WTC11 (cell line): ENCODE data around the gene SSC5D. TPM values are rescaled to one million over a fixed set of nuclear protein-coding genes. Genes with fewer than 3 reads are reported as not detected.

Experiments used
- AFF4 ChIP-seq: sonication (generic); formaldehyde crosslinking; IDR thresholded peaks from 2 replicates; pipeline ENCODE4 v1.8.1; 2023; ENCODE audit warnings: mild to moderate bottlenecking, missing genetic modification reagents, borderline replicate concordance
- MAX ChIP-seq: sonication (generic); formaldehyde crosslinking; IDR thresholded peaks from 2 replicates; pipeline ENCODE4 v1.8.0; 2022; ENCODE audit warnings: mild to moderate bottlenecking, missing genetic modification reagents
- RELA ChIP-seq: sonication (generic); formaldehyde crosslinking; IDR thresholded peaks from 2 replicates; pipeline ENCODE4 v1.8.1; 2022; ENCODE audit warnings: missing genetic modification reagents, mild to moderate bottlenecking, borderline replicate concordance
- ZNF121 ChIP-seq: sonication (generic); formaldehyde crosslinking; IDR thresholded peaks from 2 replicates; pipeline ENCODE4 v1.8.0; 2023; ENCODE audit warnings: missing genetic modification reagents
- ZNF263 ChIP-seq: sonication (generic); formaldehyde crosslinking; IDR thresholded peaks from 2 replicates; pipeline ENCODE4 v1.8.1; 2022; ENCODE audit warnings: low read depth, mild to moderate bottlenecking, moderate library complexity, missing genetic modification reagents
- total RNA-seq: library from RNA; stranded (reverse); gene quantifications from 3 replicates; pipeline ENCODE4 v1.2.3, GENCODE V29; 2021
- TF ChIP-seq, protein P1 (sequence below): sonication (generic); formaldehyde crosslinking; IDR thresholded peaks from 2 replicates; pipeline ENCODE4 v1.8.0; 2023; ENCODE audit warnings: missing genetic modification reagents, mild to moderate bottlenecking, borderline replicate concordance
- TF ChIP-seq, protein P2 (sequence below): fragments of 250-450 bp; sonication (Bioruptor Pico); IDR thresholded peaks from 2 replicates; pipeline ENCODE4 v1.8.0; 2021; ENCODE audit warnings: mild to moderate bottlenecking
- TF ChIP-seq, protein P3 (sequence below): fragments of 250-450 bp; sonication (Bioruptor Pico); IDR thresholded peaks from 2 replicates; pipeline ENCODE4 v1.9.0; 2021; ENCODE audit warnings: mild to moderate bottlenecking
- TF ChIP-seq, protein P4 (sequence below): sonication (generic); formaldehyde crosslinking; IDR thresholded peaks from 2 replicates; pipeline ENCODE4 v1.8.0; 2022; ENCODE audit warnings: mild to moderate bottlenecking, missing genetic modification reagents
- TF ChIP-seq, protein P5 (sequence below): sonication (generic); formaldehyde crosslinking; IDR thresholded peaks from 2 replicates; pipeline ENCODE4 v1.8.1; 2022; ENCODE audit warnings: missing genetic modification reagents, borderline replicate concordance
- TF ChIP-seq, protein P6 (sequence below): sonication (generic); formaldehyde crosslinking; IDR thresholded peaks from 2 replicates; pipeline ENCODE4 v1.8.1; 2023; ENCODE audit warnings: mild to moderate bottlenecking, missing genetic modification reagents

Gene SSC5D
- total RNA-seq, 1 experiment from 2014 or later = 2.9 TPM

- TF ChIP-seq ZNF263 (CRISPR knock-in tag) = no peak
- TF ChIP-seq, protein P1, sequence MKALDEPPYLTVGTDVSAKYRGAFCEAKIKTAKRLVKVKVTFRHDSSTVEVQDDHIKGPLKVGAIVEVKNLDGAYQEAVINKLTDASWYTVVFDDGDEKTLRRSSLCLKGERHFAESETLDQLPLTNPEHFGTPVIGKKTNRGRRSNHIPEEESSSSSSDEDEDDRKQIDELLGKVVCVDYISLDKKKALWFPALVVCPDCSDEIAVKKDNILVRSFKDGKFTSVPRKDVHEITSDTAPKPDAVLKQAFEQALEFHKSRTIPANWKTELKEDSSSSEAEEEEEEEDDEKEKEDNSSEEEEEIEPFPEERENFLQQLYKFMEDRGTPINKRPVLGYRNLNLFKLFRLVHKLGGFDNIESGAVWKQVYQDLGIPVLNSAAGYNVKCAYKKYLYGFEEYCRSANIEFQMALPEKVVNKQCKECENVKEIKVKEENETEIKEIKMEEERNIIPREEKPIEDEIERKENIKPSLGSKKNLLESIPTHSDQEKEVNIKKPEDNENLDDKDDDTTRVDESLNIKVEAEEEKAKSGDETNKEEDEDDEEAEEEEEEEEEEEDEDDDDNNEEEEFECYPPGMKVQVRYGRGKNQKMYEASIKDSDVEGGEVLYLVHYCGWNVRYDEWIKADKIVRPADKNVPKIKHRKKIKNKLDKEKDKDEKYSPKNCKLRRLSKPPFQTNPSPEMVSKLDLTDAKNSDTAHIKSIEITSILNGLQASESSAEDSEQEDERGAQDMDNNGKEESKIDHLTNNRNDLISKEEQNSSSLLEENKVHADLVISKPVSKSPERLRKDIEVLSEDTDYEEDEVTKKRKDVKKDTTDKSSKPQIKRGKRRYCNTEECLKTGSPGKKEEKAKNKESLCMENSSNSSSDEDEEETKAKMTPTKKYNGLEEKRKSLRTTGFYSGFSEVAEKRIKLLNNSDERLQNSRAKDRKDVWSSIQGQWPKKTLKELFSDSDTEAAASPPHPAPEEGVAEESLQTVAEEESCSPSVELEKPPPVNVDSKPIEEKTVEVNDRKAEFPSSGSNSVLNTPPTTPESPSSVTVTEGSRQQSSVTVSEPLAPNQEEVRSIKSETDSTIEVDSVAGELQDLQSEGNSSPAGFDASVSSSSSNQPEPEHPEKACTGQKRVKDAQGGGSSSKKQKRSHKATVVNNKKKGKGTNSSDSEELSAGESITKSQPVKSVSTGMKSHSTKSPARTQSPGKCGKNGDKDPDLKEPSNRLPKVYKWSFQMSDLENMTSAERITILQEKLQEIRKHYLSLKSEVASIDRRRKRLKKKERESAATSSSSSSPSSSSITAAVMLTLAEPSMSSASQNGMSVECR = no peak
- TF ChIP-seq, protein P2, sequence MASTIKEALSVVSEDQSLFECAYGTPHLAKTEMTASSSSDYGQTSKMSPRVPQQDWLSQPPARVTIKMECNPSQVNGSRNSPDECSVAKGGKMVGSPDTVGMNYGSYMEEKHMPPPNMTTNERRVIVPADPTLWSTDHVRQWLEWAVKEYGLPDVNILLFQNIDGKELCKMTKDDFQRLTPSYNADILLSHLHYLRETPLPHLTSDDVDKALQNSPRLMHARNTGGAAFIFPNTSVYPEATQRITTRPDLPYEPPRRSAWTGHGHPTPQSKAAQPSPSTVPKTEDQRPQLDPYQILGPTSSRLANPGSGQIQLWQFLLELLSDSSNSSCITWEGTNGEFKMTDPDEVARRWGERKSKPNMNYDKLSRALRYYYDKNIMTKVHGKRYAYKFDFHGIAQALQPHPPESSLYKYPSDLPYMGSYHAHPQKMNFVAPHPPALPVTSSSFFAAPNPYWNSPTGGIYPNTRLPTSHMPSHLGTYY (CRISPR knock-in tag) = no peak
- TF ChIP-seq AFF4 (CRISPR knock-in tag) = no peak
- no peak for TF ChIP-seq RELA
- TF ChIP-seq, protein P3, sequence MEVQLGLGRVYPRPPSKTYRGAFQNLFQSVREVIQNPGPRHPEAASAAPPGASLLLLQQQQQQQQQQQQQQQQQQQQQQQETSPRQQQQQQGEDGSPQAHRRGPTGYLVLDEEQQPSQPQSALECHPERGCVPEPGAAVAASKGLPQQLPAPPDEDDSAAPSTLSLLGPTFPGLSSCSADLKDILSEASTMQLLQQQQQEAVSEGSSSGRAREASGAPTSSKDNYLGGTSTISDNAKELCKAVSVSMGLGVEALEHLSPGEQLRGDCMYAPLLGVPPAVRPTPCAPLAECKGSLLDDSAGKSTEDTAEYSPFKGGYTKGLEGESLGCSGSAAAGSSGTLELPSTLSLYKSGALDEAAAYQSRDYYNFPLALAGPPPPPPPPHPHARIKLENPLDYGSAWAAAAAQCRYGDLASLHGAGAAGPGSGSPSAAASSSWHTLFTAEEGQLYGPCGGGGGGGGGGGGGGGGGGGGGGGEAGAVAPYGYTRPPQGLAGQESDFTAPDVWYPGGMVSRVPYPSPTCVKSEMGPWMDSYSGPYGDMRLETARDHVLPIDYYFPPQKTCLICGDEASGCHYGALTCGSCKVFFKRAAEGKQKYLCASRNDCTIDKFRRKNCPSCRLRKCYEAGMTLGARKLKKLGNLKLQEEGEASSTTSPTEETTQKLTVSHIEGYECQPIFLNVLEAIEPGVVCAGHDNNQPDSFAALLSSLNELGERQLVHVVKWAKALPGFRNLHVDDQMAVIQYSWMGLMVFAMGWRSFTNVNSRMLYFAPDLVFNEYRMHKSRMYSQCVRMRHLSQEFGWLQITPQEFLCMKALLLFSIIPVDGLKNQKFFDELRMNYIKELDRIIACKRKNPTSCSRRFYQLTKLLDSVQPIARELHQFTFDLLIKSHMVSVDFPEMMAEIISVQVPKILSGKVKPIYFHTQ (CRISPR knock-in tag) = no peak
- TF ChIP-seq, protein P4, sequence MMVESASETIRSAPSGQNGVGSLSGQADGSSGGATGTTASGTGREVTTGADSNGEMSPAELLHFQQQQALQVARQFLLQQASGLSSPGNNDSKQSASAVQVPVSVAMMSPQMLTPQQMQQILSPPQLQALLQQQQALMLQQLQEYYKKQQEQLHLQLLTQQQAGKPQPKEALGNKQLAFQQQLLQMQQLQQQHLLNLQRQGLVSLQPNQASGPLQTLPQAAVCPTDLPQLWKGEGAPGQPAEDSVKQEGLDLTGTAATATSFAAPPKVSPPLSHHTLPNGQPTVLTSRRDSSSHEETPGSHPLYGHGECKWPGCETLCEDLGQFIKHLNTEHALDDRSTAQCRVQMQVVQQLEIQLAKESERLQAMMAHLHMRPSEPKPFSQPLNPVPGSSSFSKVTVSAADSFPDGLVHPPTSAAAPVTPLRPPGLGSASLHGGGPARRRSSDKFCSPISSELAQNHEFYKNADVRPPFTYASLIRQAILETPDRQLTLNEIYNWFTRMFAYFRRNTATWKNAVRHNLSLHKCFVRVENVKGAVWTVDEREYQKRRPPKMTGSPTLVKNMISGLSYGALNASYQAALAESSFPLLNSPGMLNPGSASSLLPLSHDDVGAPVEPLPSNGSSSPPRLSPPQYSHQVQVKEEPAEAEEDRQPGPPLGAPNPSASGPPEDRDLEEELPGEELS (CRISPR knock-in tag) = no peak
- TF ChIP-seq, protein P5, sequence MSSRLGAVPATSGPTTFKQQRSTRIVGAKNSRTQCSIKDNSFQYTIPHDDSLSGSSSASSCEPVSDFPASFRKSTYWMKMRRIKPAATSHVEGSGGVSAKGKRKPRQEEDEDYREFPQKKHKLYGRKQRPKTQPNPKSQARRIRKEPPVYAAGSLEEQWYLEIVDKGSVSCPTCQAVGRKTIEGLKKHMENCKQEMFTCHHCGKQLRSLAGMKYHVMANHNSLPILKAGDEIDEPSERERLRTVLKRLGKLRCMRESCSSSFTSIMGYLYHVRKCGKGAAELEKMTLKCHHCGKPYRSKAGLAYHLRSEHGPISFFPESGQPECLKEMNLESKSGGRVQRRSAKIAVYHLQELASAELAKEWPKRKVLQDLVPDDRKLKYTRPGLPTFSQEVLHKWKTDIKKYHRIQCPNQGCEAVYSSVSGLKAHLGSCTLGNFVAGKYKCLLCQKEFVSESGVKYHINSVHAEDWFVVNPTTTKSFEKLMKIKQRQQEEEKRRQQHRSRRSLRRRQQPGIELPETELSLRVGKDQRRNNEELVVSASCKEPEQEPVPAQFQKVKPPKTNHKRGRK = no peak
- TF ChIP-seq, protein P6, sequence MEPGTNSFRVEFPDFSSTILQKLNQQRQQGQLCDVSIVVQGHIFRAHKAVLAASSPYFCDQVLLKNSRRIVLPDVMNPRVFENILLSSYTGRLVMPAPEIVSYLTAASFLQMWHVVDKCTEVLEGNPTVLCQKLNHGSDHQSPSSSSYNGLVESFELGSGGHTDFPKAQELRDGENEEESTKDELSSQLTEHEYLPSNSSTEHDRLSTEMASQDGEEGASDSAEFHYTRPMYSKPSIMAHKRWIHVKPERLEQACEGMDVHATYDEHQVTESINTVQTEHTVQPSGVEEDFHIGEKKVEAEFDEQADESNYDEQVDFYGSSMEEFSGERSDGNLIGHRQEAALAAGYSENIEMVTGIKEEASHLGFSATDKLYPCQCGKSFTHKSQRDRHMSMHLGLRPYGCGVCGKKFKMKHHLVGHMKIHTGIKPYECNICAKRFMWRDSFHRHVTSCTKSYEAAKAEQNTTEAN (CRISPR knock-in tag) = no peak
- TF ChIP-seq MAX (CRISPR knock-in tag) = no peak
- no peak for TF ChIP-seq ZNF121 (CRISPR knock-in tag)
Measured at GRCh38 chr19:55504981-55505380, 16.7 kb downstream of the SSC5D start (continued).
